ENCODE measurements around the gene LAMA3. TPM values are rescaled to one million over a fixed set of nuclear protein-coding genes. Genes with fewer than 3 reads are reported as not detected.

The LAMA3 gene
- total RNA-seq, 2 donors from 2014 or later = 0.58 to 1.3 TPM

DNA sequence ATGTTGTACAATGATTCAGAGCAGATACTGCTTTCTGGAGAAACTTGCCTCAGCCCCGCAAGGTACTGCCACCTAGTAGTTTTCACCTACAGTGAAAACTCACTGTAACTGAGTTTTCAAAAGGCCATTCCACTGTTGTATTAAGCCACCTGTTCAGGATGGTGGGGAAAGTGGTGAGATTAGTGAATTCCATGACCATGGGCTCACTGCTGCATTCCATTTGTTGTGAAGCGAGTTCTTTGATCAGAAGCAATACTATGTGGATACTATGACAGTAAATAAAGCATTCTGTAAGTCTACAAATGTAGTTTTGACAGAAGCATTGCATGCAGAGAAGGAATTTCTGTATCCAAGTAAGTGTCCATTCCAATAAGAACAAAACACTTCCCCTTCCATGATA is 113.6 kb downstream of the LAMA3 start:
- DNase-seq = no peak
- no peak overlapping the region for H3K4me3 ChIP-seq (ENCODE audit: low read length)
- H3K9me3 ChIP-seq (ENCODE audit: control insufficient read depth, low read length) = peaks cover 7% of the 10 kb centered on the region
- no peak overlapping the region for H3K9ac ChIP-seq (ENCODE audit: extremely low read depth, low read length, poor library complexity, severe bottlenecking)
- H3K36me3 ChIP-seq (ENCODE audit: control insufficient read depth, insufficient read depth, low read length) = no peaks in the 10 kb centered on the region
- Mint-ChIP-seq H3K36me3 (ENCODE audit: low read depth) (no peaks in the 10 kb centered on the region), H3K4me1 (peaks cover 4% of the 10 kb centered on the region), H3K27ac (no peak overlapping the region), H3K4me3 (no peak overlapping the region), H3K27me3 (ENCODE audit: insufficient read depth) (peaks cover 4% of the 10 kb centered on the region), H3K9me3 (peaks cover 2% of the 10 kb centered on the region)
- TF ChIP-seq, protein P1, sequence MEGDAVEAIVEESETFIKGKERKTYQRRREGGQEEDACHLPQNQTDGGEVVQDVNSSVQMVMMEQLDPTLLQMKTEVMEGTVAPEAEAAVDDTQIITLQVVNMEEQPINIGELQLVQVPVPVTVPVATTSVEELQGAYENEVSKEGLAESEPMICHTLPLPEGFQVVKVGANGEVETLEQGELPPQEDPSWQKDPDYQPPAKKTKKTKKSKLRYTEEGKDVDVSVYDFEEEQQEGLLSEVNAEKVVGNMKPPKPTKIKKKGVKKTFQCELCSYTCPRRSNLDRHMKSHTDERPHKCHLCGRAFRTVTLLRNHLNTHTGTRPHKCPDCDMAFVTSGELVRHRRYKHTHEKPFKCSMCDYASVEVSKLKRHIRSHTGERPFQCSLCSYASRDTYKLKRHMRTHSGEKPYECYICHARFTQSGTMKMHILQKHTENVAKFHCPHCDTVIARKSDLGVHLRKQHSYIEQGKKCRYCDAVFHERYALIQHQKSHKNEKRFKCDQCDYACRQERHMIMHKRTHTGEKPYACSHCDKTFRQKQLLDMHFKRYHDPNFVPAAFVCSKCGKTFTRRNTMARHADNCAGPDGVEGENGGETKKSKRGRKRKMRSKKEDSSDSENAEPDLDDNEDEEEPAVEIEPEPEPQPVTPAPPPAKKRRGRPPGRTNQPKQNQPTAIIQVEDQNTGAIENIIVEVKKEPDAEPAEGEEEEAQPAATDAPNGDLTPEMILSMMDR (conservative IDR thresholded peaks at IDR 0.05) = no peak
- WGBS, 2 experiments (ENCODE audit: insufficient coverage in 1 of 2, insufficient read length in 1 of 2) = 88% methylated on average over 2 of the region's 2 CpGs; no CpG with 5 or more reads in 1 of the 2 experiments
- H3K27me3 ChIP-seq (ENCODE audit: control insufficient read depth, insufficient read depth, low read length, poor library complexity, severe bottlenecking) = no peaks in the 10 kb centered on the region
- H3K27ac ChIP-seq (ENCODE audit: low read depth, low read length) = no peak overlapping the region
- no peaks in the 10 kb centered on the region for H3K4me1 ChIP-seq (ENCODE audit: control insufficient read depth, insufficient read depth, low read length)

DNA sequence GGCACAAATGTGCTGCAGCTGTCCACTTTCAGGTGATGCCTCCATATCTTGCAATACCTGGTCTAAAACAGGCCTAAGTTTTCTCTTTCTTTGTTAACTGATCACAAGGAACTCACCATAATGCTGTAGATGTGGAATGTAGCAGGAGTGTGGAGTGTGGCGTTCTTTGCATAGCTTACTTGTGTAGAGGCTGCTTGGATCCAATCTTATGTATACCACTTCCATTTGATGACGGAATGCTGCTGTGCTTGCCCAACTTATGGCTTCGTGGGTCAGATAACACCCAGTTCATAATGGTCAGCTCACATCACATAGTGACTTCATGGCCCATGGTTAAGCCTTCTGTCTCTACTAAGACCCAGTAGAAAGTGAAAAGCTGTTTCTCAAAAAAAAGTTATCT is 114.5 kb downstream of the LAMA3 start:
- no peaks in the 10 kb centered on the region for H3K27me3 ChIP-seq (ENCODE audit: control insufficient read depth, insufficient read depth, low read length, poor library complexity, severe bottlenecking)
- H3K9ac ChIP-seq (ENCODE audit: extremely low read depth, low read length, poor library complexity, severe bottlenecking) = no peak overlapping the region
- peaks cover 2% of the 10 kb centered on the region for H3K9me3 Mint-ChIP-seq
- no peak overlapping the region for H3K27ac ChIP-seq (ENCODE audit: low read depth, low read length)
- no peaks in the 10 kb centered on the region for H3K27me3 Mint-ChIP-seq (ENCODE audit: insufficient read depth)
- H3K4me3 Mint-ChIP-seq = no peak overlapping the region
- H3K4me3 ChIP-seq (ENCODE audit: low read length) = no peak overlapping the region
- H3K36me3 Mint-ChIP-seq (ENCODE audit: low read depth) = no peaks in the 10 kb centered on the region
- DNase-seq = no peak
- TF ChIP-seq, protein P1 (conservative IDR thresholded peaks at IDR 0.05) = no peak
- peaks cover 4% of the 10 kb centered on the region for H3K4me1 Mint-ChIP-seq
- H3K27ac Mint-ChIP-seq = no peak overlapping the region
- peaks cover 7% of the 10 kb centered on the region for H3K9me3 ChIP-seq (ENCODE audit: control insufficient read depth, low read length)
- H3K36me3 ChIP-seq (ENCODE audit: control insufficient read depth, insufficient read depth, low read length) = no peaks in the 10 kb centered on the region
- WGBS, 2 experiments (ENCODE audit: insufficient coverage in 1 of 2, insufficient read length in 1 of 2) = 91 to 92% methylated on average over 3 of the region's 3 CpGs
- H3K4me1 ChIP-seq (ENCODE audit: control insufficient read depth, insufficient read depth, low read length) = no peaks in the 10 kb centered on the region

DNA sequence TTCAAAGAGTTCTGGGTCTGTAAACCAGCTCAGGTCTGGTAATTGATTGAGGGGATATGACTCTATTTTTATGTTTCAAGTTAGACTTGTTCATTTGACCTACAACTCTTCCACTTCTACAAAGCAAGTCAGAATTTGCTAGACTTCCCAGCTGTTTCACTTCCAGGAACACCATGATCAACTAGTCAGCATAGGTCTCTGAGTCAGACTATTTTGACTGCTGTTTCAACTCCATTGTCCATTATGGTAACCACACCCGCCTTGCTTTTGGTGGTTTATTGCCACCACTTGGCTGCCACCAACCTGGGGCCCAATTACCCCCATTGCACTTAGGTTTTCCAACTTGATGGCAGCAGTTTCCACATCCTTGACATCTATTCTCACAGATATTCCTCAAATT is 116.6 kb downstream of the LAMA3 start:
- 93% methylated on average over 1 of the region's 1 CpG; no CpG with 5 or more reads in 1 of the 2 experiments for WGBS, 2 experiments (ENCODE audit: insufficient coverage in 1 of 2, insufficient read length in 1 of 2)
- H3K27ac Mint-ChIP-seq = no peak overlapping the region

More for the DNA sequence above, 116.6 kb downstream of the LAMA3 start:
- Histone ChIP-seq H3K4me1 (ENCODE audit: control insufficient read depth, insufficient read depth, low read length) (no peaks in the 10 kb centered on the region), H3K4me3 (ENCODE audit: low read length) (no peak overlapping the region), H3K9me3 (ENCODE audit: control insufficient read depth, low read length) (peaks cover 7% of the 10 kb centered on the region), H3K36me3 (ENCODE audit: control insufficient read depth, insufficient read depth, low read length) (no peaks in the 10 kb centered on the region), H3K9ac (ENCODE audit: extremely low read depth, low read length, poor library complexity, severe bottlenecking) (no peak overlapping the region), H3K27ac (ENCODE audit: low read depth, low read length) (no peak overlapping the region), H3K27me3 (ENCODE audit: control insufficient read depth, insufficient read depth, low read length, poor library complexity, severe bottlenecking) (no peaks in the 10 kb centered on the region)
- no peaks in the 10 kb centered on the region for H3K27me3 Mint-ChIP-seq (ENCODE audit: insufficient read depth)
- TF ChIP-seq, protein P1 (conservative IDR thresholded peaks at IDR 0.05) = no peak
- no peak overlapping the region for H3K4me3 Mint-ChIP-seq
- no peaks in the 10 kb centered on the region for H3K36me3 Mint-ChIP-seq (ENCODE audit: low read depth)
- no peak for DNase-seq
- peaks cover 4% of the 10 kb centered on the region for H3K4me1 Mint-ChIP-seq
- H3K9me3 Mint-ChIP-seq = no peaks in the 10 kb centered on the region

Measured in endodermal cell (in vitro differentiated cells).